SU-DHL-6 (cell line): ENCODE results near the gene ZNF423.

Experiments used
- CTCF ChIP-seq: fragments of 200-600 bp; sonication (generic); IDR thresholded peaks from one replicate; pipeline ENCODE4 v1.5.1; 2017; ENCODE audit warnings: antibody characterized with exemption, mild to moderate bottlenecking, low read length, moderate library complexity; ENCODE audit not compliant: insufficient read depth, poor library complexity, severe bottlenecking
- EZH2phosphoT487 ChIP-seq: fragments of 200-600 bp; sonication (generic), shearing (Covaris generic); conservative IDR thresholded peaks from 2 replicates; pipeline ENCODE4 v1.6.1; 2018; ENCODE audit warnings: mild to moderate bottlenecking, antibody characterized with exemption, low read length, moderate library complexity, mixed read lengths

GRCh38 chr16:49594153-49594552, 261.8 kb downstream of the ZNF423 start:
- no peak for TF ChIP-seq CTCF
- TF ChIP-seq EZH2phosphoT487, result no peak
